ENCODE results near the gene NCMAP.

DNA sequence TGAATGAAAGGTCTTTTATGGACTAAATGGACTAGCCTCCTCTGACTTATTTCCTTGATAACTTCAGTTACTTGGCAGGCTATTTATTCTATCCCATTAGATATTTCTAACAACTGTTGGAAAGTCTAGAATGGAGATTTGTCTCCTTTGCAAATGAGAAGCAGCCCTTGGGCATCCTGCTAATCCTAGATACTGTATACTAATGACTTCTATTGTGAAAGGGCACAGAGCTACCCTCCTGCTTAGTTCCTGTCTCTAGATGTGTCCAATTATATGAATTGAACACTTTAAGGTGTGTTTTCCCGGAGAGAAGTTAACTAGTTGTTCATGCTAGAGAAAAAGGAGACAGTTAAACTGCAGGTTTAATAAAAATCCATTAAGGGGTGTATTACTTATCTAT is 10.2 kb upstream of the NCMAP start:
- TF ChIP-seq, protein P1, sequence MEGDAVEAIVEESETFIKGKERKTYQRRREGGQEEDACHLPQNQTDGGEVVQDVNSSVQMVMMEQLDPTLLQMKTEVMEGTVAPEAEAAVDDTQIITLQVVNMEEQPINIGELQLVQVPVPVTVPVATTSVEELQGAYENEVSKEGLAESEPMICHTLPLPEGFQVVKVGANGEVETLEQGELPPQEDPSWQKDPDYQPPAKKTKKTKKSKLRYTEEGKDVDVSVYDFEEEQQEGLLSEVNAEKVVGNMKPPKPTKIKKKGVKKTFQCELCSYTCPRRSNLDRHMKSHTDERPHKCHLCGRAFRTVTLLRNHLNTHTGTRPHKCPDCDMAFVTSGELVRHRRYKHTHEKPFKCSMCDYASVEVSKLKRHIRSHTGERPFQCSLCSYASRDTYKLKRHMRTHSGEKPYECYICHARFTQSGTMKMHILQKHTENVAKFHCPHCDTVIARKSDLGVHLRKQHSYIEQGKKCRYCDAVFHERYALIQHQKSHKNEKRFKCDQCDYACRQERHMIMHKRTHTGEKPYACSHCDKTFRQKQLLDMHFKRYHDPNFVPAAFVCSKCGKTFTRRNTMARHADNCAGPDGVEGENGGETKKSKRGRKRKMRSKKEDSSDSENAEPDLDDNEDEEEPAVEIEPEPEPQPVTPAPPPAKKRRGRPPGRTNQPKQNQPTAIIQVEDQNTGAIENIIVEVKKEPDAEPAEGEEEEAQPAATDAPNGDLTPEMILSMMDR (conservative IDR thresholded peaks at IDR 0.05; ENCODE audit: low read depth, low read length), result no peak
- TF ChIP-seq EZH2 (IDR thresholded peaks at IDR 0.05; ENCODE audit: borderline replicate concordance, low read depth, low read length, poor library complexity, severe bottlenecking), result no peak
